Islet precursor cell (in vitro differentiated cells): Measurements from ENCODE around the gene HEATR5A.
A peak's percentile ranks its signal among the peaks of the same experiment; 100 is the strongest.
"Not testable (repeated sequence)": the region's sequence is repeated elsewhere in the genome, so short reads cannot be mapped to it uniquely, and the experiment has no call there.

ENCODE experiments used
- DNase-seq: peaks from one replicate; pipeline ENCODE4 v3.0.0-alpha.2; 2018

HEATR5A gene

GRCh38 chr14:31280132-31280870 is 140.0 kb downstream of the HEATR5A start:
- no peak for DNase-seq

GRCh38 chr14:31278883-31279282 is 141.5 kb downstream of the HEATR5A start:
- DNase-seq, result no peak

- no peak for DNase-seq
Observed at GRCh38 chr14:31277085-31277484, 143.3 kb downstream of the HEATR5A start.

- not testable (repeated sequence) for DNase-seq
Observed at GRCh38 chr14:31276417-31276816, 143.9 kb downstream of the HEATR5A start.

GRCh38 chr14:31275731-31276130 is 144.6 kb downstream of the HEATR5A start:
- no peak for DNase-seq

- DNase-seq, result no peak
Observed at GRCh38 chr14:31271648-31272047, 148.7 kb downstream of the HEATR5A start.

GRCh38 chr14:31270196-31270772 is 150.1 kb downstream of the HEATR5A start:
- peak; percentile 58 for DNase-seq

GRCh38 chr14:31269634-31270195 is 150.6 kb downstream of the HEATR5A start:
- DNase-seq, result no peak

GRCh38 chr14:31268216-31268615 is 152.1 kb downstream of the HEATR5A start:
- DNase-seq, result no peak

GRCh38 chr14:31266437-31267331 is 153.7 kb downstream of the HEATR5A start:
- no peak for DNase-seq

- DNase-seq, result no peak
Observed at GRCh38 chr14:31265701-31266398, 154.5 kb downstream of the HEATR5A start.

GRCh38 chr14:31263485-31264133 is 156.7 kb downstream of the HEATR5A start:
- peak; percentile 95 for DNase-seq

- DNase-seq, result no peak
Observed at GRCh38 chr14:31261859-31262731, 158.3 kb downstream of the HEATR5A start.

- no peak for DNase-seq
Observed at GRCh38 chr14:31261523-31261858, 158.9 kb downstream of the HEATR5A start.

- not testable (repeated sequence) for DNase-seq
Observed at GRCh38 chr14:31259040-31259435, 161.3 kb downstream of the HEATR5A start.

- no peak for DNase-seq
Observed at GRCh38 chr14:31258427-31259039, 161.8 kb downstream of the HEATR5A start.

- not testable (repeated sequence) for DNase-seq
Observed at GRCh38 chr14:31257554-31258426, 162.6 kb downstream of the HEATR5A start.

- no peak for DNase-seq
Observed at GRCh38 chr14:31257244-31257553, 163.2 kb downstream of the HEATR5A start.

GRCh38 chr14:31256534-31257243 is 163.7 kb downstream of the HEATR5A start:
- DNase-seq, result no peak
